RCC 7860 (cell line): ENCODE measurements around the gene ZFAND3.
"Not testable (repeated sequence)": the region's sequence is repeated elsewhere in the genome, so short reads cannot be mapped to it uniquely, and the experiment has no call there.

Experiments
- DNase-seq: peaks from one replicate; pipeline ENCODE4 v3.0.0-alpha.2; 2015; ENCODE audit warnings: low spot score
- FAIRE-seq: peaks from 2 replicates; lab custom pipeline; 2012; peaks lifted over from hg19 to GRCh38; lab: Jason Lieb, UNC

ZFAND3 gene

DNA sequence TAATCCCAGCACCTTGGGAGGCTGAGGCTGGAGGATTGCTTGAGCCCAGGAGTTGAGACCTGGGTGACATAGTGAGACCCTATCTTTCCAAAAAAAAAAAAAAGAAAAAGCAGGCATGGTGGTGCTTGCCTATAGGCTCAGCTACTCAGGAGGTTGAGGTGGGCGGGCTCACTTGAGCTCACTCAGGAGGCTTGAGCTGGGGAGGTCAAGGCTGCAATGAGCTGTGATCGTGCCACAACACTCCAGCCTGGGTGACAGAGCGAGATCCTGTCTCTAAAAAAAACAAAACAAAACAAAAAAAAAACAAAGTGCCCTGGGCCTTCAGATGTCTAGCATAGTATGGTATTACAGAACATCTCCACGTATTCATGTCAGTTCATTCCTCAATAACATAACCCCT, 42.9 kb downstream of the ZFAND3 start:
- FAIRE-seq (no peak), DNase-seq (no peak)

- no peak for FAIRE-seq
- no peak for DNase-seq
These were observed 43.5 kb downstream of the ZFAND3 start for GRCh38 chr6:37862992-37863391.

DNA sequence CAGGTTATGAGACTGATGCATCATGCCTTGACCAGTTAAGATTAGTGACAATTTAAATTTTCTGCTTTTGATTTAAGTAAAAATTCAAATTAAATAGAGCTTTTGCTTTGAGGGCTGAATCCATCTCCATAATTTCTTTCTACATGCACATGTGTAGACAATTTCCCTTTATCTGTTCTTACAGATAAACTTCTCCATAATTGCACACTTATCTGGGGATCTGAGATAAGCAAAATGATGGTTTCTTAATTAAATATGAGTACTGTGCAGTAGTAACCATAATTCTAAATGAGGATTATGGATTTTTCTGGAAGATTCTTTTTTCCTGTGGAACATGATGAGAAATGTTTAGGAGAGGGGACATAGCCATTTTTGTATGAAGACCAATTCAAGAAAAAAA, 44.7 kb downstream of the ZFAND3 start:
- FAIRE-seq, result no peak
- DNase-seq, result no peak

DNA sequence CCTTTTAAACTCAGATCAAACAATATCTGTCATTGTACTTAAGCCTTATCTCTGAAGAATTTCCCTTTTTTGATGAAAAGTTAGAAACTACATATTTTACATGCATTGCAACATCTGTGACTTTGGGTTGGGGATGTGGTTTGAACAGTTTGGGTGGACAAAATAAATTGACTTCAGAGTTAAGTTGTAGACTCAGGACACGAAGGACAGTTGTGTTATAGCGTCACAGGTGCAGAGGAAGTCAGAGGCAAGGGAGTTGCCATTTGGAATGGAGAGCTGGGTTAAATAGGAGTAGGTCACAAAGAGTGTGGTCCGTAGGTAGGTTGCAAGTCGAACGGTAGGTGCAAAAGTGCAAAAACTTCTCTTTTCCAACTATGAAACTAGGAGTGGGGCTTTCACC, 46.0 kb downstream of the ZFAND3 start:
- FAIRE-seq, result no peak

DNA sequence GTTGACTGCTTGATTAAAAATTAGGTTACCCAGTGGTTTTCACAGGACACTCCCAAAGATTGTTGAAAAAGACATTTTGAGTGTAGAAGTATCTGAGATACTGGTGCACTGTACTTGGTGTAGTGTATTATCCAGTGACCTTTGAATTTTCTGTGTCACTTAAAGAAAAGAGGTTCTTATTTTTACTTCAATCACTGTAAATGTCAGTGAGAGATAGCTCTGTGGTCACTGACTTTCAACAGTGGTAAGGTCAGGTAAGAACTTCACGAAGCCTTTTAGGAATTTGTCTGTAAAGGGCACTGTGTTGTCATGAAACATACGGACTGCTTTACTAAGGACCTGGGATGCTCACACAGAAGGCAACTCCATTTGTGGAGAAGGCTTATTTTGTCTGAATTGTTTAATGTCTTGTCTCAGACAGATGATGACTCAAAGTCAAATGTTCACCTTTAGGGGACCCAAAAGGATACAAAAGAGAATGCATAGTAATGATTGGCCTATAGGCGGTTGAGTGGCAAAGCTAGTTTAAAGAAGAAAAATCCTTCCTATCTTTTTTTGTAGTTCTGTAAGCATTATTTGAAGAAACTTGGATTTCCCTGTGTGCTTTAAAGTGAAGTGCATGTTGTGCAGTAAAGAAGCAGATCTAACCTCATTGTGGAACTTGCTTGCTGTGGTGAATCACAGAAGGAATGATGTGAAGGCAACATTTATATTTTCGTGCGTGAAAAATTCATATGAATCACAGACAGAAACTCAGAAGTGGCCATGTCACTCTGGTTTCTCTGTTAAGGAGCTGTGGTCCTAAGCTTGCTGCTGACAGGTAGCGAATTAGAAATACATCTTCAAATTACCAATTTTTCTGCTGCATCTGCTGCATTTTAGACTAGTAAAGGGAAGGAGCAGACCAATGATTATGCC, 47.3 kb downstream of the ZFAND3 start:
- DNase-seq (no peak), FAIRE-seq (no peak)

More for the DNA sequence above, 46.0 kb downstream of the ZFAND3 start:
- no peak for DNase-seq

DNA sequence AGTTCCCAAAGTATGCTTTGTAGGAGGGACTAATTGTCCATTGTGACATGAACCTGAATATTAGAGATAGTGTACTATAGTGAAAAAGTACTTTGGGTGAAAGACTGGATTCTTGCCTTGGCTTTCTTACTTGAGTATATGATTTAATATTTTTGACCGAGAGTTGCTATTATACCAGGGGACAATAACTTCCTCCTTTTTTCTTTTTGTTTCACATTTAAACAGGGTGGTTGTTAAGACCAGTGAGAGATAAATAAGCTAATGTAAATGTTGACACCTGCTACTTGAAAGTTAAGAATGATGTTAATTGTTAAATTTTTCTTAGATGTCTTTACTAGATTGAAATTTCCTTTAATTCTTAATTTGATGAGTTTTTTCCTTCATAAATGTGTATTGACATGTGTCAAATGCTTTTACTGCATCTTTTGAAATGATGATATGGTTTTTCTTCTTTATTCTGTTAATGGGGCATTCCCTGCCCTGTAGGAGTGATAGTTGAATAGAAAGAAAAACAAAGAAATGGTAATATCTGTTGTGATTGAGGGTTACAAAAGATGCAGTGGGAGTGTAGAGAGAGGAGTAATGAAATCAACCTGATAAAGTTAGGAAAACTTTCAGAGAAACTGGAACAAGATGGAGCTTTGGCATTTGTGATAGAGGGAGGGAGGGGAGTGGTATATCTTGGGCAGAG, 48.4 kb downstream of the ZFAND3 start:
- FAIRE-seq, result no peak
- no peak for DNase-seq

- DNase-seq (peak; percentile 54), FAIRE-seq (peak; percentile 70)
These were observed 48.9 kb downstream of the ZFAND3 start for GRCh38 chr6:37868447-37868825.

GRCh38 chr6:37871616-37872372, 52.3 kb downstream of the ZFAND3 start:
- DNase-seq, result no peak
- no peak for FAIRE-seq

GRCh38 chr6:37872373-37872745, 52.8 kb downstream of the ZFAND3 start:
- no peak for FAIRE-seq
- DNase-seq, result no peak

DNA sequence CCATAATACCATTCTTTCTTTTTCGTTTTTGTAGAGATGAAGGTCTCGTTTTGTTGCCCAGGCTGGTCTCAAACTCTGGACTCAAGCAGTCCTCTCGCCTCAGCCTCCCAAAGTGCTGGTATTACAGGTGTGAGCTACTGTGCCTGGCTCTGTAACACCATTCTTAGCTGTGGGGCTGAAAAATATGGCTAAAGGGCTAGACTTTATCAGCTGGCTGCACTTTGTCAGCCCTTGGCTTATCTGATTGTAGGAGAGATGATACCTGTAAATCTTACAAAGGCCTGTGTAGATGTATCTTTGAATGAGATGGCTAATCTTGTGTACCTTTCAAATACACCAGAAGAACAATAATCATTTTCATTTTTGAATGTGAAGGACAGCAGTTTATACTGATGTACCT, 55.2 kb downstream of the ZFAND3 start:
- FAIRE-seq (no peak), DNase-seq (no peak)

GRCh38 chr6:37875561-37876309, 56.2 kb downstream of the ZFAND3 start:
- DNase-seq, result no peak
- FAIRE-seq, result no peak

DNA sequence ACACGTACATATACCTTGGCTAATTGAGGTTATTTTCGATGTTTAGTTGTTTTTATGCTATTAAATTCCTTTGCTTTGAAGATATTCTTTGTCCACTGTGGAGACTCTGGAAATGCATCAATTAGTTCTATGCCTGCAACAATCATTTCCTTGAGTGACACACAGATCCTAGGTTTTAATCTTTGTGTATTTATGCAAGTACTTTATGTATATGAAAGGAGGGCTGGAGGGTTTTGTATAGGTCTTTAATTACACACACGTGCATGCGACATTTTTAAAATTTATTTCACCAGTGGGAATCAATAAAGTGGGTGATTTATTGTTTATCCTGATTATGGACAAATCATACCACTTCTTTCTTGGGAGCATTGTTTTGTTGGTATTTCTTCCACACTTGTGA, 57.3 kb downstream of the ZFAND3 start:
- FAIRE-seq, result no peak

GRCh38 chr6:37877373-37878149, 58.0 kb downstream of the ZFAND3 start:
- no peak for FAIRE-seq
- no peak for DNase-seq

More for the DNA sequence above, 57.3 kb downstream of the ZFAND3 start:
- DNase-seq, result no peak

DNA sequence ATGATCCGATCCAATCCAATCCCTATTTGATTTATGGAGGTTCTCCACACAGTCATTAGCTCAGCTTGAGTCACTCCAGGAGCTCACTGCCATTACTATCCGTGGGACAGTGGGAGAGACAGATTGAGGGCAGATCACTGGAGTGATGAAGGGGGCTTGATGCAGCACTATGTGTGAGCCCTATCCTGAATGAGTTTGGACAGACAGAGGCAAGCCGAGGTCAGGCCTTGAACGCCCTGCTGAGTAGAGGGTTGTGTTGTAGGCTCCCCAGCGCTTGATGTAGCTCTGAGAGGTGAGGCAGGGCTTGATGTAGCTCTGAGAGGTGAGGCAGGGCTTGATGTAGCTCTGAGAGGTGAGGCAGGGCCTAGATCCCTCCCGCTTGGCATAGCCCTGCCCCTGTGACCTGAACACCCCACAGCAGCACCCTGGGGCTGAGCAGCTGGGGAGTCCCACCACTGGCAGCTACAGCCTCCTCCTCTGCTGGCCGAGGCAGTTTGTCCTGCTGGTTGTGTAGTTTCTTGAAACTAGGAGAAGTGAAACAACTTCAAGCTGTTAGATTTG, 58.7 kb downstream of the ZFAND3 start:
- no peak for DNase-seq
- FAIRE-seq, result no peak

DNA sequence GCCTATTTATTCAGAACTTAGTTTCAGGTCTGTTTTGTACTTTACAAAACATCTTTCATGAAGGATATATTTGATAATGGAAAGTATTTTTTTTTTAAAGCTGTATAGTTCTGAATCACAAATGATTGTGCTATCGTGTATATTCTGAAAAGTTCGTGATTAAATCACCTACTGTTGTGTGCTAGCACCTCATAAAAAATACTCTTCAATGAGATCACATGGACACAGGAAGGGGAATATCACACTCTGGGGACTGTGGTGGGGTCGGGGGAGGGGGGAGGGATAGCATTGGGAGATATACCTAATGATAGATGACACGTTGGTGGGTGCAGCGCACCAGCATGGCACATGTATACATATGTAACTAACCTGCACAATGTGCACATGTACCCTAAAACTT, 61.1 kb downstream of the ZFAND3 start:
- not testable (repeated sequence) for DNase-seq

DNA sequence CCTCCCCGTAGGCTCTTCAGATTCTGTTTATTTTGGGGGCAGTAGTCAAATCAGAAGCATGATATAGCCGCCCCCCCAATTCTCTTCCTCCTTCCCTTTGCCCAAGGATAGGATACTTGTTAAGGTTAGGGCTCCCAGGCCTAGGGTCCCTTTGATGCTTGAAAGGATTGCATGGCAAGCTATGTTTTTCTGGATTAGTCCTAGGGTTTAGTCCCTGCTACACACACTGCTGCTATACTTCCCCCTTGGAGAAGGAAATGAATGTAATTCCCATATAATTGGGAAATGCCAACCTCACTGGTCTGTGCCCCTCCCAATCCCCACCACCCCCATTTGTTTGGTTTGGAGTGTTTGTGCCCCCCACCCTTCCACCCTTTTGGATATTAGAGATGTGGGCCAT, 62.8 kb downstream of the ZFAND3 start:
- FAIRE-seq, result no peak

More for the DNA sequence above, 61.1 kb downstream of the ZFAND3 start:
- FAIRE-seq, result not testable (repeated sequence)

DNA sequence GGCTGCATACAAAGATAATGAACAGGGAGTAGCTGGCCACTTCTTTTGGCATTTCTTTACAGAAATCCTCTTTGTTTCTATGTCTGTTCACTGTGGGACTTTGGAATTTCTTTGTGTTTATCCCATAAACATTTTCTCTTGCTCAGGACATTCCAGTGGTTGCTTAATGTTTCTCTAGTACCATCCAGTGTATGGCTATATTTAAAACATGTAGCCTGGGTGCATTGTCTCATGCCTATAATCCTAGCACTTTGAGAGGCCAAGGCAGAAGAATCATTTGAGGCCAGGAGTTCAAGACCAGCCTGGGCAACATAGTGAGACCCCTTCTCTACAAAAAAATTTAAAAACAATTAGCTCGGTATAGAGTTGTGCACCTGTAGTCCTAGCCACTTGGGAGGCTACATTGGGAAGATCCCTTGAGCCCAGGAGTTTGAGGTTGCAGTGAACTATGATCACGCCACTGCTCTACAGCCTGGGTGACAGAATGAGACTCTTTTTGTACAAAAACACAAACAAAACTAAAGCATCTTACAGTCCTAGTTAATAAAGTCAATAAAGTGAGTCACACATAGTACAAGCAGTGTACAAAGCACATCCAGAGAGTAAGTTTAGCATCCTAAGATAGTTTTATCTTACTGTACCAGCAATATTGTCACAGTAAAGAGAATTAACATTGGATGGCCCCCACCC, 63.3 kb downstream of the ZFAND3 start:
- FAIRE-seq (no peak), DNase-seq (no peak)

More for the DNA sequence above, 62.8 kb downstream of the ZFAND3 start:
- no peak for DNase-seq

DNA sequence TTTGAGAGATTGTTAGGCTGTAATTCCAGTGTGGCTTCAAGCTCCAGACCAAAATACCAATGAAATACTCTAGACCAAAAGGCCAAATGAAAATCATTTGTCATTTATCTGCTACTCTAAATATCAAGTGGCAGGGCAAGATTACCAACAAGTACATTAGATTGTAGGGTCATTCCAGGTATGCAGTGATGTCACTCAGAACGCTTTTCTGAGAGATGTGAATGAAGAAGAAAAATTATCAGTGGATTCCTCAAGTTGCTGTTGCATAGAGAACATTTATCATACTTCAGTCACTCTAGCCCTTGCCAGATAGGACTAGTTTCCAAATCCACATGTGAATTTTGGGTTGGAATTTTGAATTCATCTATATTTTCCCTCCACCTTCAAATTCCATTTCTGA, 65.0 kb downstream of the ZFAND3 start:
- no peak for FAIRE-seq
- no peak for DNase-seq

- DNase-seq (no peak), FAIRE-seq (no peak)
These were observed 69.5 kb downstream of the ZFAND3 start for GRCh38 chr6:37889051-37889450.
